Endodermal cell (in vitro differentiated cells): ENCODE data around the gene CTIF. TPM values are rescaled to one million over a fixed set of nuclear protein-coding genes. Genes with fewer than 3 reads are reported as not detected.

ENCODE experiments used
- DNase-seq: peaks from one replicate; pipeline ENCODE4 v3.0.0-alpha.2; 2017
- H3K27ac ChIP-seq: 2 replicates; pipeline ENCODE4 v1.5.1; 2013; ENCODE audit warnings: mild to moderate bottlenecking, low read depth, low read length, moderate library complexity
- H3K27me3 ChIP-seq: 2 replicates; pipeline ENCODE4 v1.6.1; 2013; ENCODE audit warnings: mild to moderate bottlenecking, low read length, moderate library complexity; ENCODE audit not compliant: insufficient read depth, control insufficient read depth, poor library complexity, severe bottlenecking
- H3K36me3 ChIP-seq: 2 replicates; pipeline ENCODE4 v1.7.0; 2013; ENCODE audit warnings: mild to moderate bottlenecking, low read length, moderate library complexity; ENCODE audit not compliant: control insufficient read depth, insufficient read depth
- H3K4me1 ChIP-seq: one replicate; pipeline ENCODE4 v1.7.0; 2013; ENCODE audit warnings: low read length; ENCODE audit not compliant: control insufficient read depth, insufficient read depth
- H3K4me3 ChIP-seq: 2 replicates; pipeline ENCODE4 v1.5.1; 2013; ENCODE audit warnings: mild to moderate bottlenecking, low read length, moderate library complexity
- H3K9ac ChIP-seq: 2 replicates; pipeline ENCODE4 v1.6.1; 2013; ENCODE audit warnings: mild to moderate bottlenecking, low read length, moderate library complexity; ENCODE audit not compliant: poor library complexity, severe bottlenecking; ENCODE audit errors: extremely low read depth
- H3K9me3 ChIP-seq: 2 replicates; pipeline ENCODE4 v1.6.1; 2013; ENCODE audit warnings: mild to moderate bottlenecking, low read length, moderate library complexity; ENCODE audit not compliant: control insufficient read depth
- H3K27ac Mint-ChIP-seq: 2 replicates; pipeline ENCODE4 v1.8.0; 2020; ENCODE audit warnings: mixed read lengths
- H3K27me3 Mint-ChIP-seq: 2 replicates; pipeline ENCODE4 v1.8.0; 2021; ENCODE audit warnings: mild to moderate bottlenecking, mixed read lengths; ENCODE audit not compliant: insufficient read depth
- H3K36me3 Mint-ChIP-seq: 2 replicates; pipeline ENCODE4 v1.8.0; 2020; ENCODE audit warnings: low read depth, mixed read lengths
- H3K4me1 Mint-ChIP-seq: 2 replicates; pipeline ENCODE4 v1.8.0; 2020; ENCODE audit warnings: mixed read lengths
- H3K4me3 Mint-ChIP-seq: 2 replicates; pipeline ENCODE4 v1.8.0; 2020; ENCODE audit warnings: mild to moderate bottlenecking, moderate library complexity, mixed read lengths
- H3K9me3 Mint-ChIP-seq: 2 replicates; pipeline ENCODE4 v1.8.0; 2020; ENCODE audit warnings: mild to moderate bottlenecking, mixed read lengths
- WGBS, 2 experiments: methylation state at CpG; one replicate each; pipeline versions ENCODE4 v1.1.5 to v1.1.7; 2013; ENCODE audit warnings: missing lambda C conversion rate in 2 of 2, mixed read lengths in 1 of 2; ENCODE audit not compliant: insufficient coverage in 1 of 2, insufficient read length in 1 of 2; 5-methylcytosine and 5-hydroxymethylcytosine counted together
- total RNA-seq, 2 donors: library from RNA; stranded (reverse); fragmentation: NEBNext Ultra II Directional in 1 of 2; extraction: Animal tissue kit (Norgen Biotek cat#: 25700) in 1 of 2; gene quantifications; 2 replicates in 1 of 2; 3 replicates in 1 of 2; pipeline ENCODE4 v1.2.1, GENCODE V29; 2021
- TF ChIP-seq, protein P1 (sequence below): fragments of 200-600 bp; sonication (generic); conservative IDR thresholded peaks from 2 replicates; pipeline ENCODE4 v1.5.0; 2021; ENCODE audit warnings: antibody characterized with exemption, mild to moderate bottlenecking

Gene CTIF
- total RNA-seq, 2 donors from 2014 or later, result 33.8 to 41.6 TPM

DNA sequence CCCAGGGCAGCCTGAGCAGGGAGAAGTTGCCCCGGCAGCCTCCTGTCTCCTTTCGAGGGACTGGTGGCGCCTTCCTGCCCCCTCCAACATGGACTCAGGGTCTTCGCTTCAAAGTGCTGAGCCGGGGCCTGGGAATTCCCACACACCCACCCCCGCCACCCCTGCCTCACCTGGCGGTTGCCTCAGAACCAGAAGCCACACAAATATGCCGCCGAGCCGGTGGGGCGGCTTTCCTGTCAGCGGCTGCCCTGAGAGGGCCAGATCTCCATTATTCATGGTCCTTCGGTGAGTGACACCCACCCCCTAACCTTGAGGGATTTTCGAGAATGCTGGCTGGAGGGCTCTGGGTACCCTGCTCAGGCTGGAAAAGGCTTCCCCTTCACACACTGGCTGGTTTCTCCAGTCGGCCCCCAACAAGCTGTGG, 340.2 kb downstream of the CTIF start:
- Mint-ChIP-seq H3K27me3 (no peaks in the 10 kb centered on the region), H3K9me3 (peaks cover 1% of the 10 kb centered on the region), H3K4me3 (no peak overlapping the region), H3K36me3 (no peaks in the 10 kb centered on the region), H3K27ac (no peak overlapping the region), H3K4me1 (peaks cover 20% of the 10 kb centered on the region)
- Histone ChIP-seq H3K4me1 (peaks cover 9% of the 10 kb centered on the region), H3K27ac (no peak overlapping the region), H3K9ac (no peak overlapping the region), H3K27me3 (no peaks in the 10 kb centered on the region), H3K36me3 (no peaks in the 10 kb centered on the region), H3K4me3 (no peak overlapping the region), H3K9me3 (no peaks in the 10 kb centered on the region)
- peak; percentile 92 for DNase-seq
- TF ChIP-seq, protein P1, sequence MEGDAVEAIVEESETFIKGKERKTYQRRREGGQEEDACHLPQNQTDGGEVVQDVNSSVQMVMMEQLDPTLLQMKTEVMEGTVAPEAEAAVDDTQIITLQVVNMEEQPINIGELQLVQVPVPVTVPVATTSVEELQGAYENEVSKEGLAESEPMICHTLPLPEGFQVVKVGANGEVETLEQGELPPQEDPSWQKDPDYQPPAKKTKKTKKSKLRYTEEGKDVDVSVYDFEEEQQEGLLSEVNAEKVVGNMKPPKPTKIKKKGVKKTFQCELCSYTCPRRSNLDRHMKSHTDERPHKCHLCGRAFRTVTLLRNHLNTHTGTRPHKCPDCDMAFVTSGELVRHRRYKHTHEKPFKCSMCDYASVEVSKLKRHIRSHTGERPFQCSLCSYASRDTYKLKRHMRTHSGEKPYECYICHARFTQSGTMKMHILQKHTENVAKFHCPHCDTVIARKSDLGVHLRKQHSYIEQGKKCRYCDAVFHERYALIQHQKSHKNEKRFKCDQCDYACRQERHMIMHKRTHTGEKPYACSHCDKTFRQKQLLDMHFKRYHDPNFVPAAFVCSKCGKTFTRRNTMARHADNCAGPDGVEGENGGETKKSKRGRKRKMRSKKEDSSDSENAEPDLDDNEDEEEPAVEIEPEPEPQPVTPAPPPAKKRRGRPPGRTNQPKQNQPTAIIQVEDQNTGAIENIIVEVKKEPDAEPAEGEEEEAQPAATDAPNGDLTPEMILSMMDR, result no peak
- 83 to 93% methylated on average over 8 to 15 of the region's 15 CpGs for WGBS, 2 experiments

- Histone ChIP-seq H3K4me1 (peaks cover 3% of the 10 kb centered on the region), H3K36me3 (no peaks in the 10 kb centered on the region), H3K9me3 (no peaks in the 10 kb centered on the region), H3K4me3 (no peak overlapping the region), H3K27ac (no peak overlapping the region), H3K27me3 (no peaks in the 10 kb centered on the region), H3K9ac (no peak overlapping the region)
- Mint-ChIP-seq H3K4me1 (peaks cover 15% of the 10 kb centered on the region), H3K27me3 (peaks cover 8% of the 10 kb centered on the region), H3K4me3 (no peak overlapping the region), H3K9me3 (peaks cover 1% of the 10 kb centered on the region), H3K27ac (no peak overlapping the region), H3K36me3 (no peaks in the 10 kb centered on the region)
- TF ChIP-seq, protein P1, result no peak
- no peak for DNase-seq
- WGBS, 2 experiments, result 100% methylated on average over 1 of the region's 1 CpG
Measured at GRCh38 chr18:48880931-48881330, 342.1 kb downstream of the CTIF start.

- DNase-seq, result no peak
- 93 to 94% methylated on average over 4 of the region's 4 CpGs for WGBS, 2 experiments
- Mint-ChIP-seq H3K4me1 (peaks cover 10% of the 10 kb centered on the region), H3K27ac (no peak overlapping the region), H3K27me3 (peaks cover 8% of the 10 kb centered on the region), H3K4me3 (no peak overlapping the region), H3K36me3 (no peaks in the 10 kb centered on the region), H3K9me3 (peaks cover 1% of the 10 kb centered on the region)
- TF ChIP-seq, protein P1, result no peak
- H3K9ac ChIP-seq, result no peak overlapping the region
- H3K4me3 ChIP-seq, result no peak overlapping the region
- H3K27ac ChIP-seq, result no peak overlapping the region
- H3K27me3 ChIP-seq, result no peaks in the 10 kb centered on the region
- H3K4me1 ChIP-seq, result no peaks in the 10 kb centered on the region
- no peaks in the 10 kb centered on the region for H3K36me3 ChIP-seq
- H3K9me3 ChIP-seq, result no peaks in the 10 kb centered on the region
Measured at GRCh38 chr18:48882379-48882778, 343.5 kb downstream of the CTIF start.
